GM23248 (cell line): Measurements from ENCODE around the gene SNX13. TPM values are rescaled to one million over a fixed set of nuclear protein-coding genes. Genes with fewer than 3 reads are reported as not detected.

Experiments
- DNase-seq: peaks from one replicate; pipeline ENCODE4 v3.0.0-alpha.2; 2015
- H2AFZ ChIP-seq: fragments of 200-600 bp; sonication (generic); 2 replicates; pipeline ENCODE4 v1.6.1; 2016; ENCODE audit warnings: antibody characterized with exemption
- H3F3A ChIP-seq: fragments of 200-600 bp; sonication (generic); 2 replicates; pipeline ENCODE4 v1.6.1; 2016; ENCODE audit warnings: mild to moderate bottlenecking, antibody characterized with exemption, mixed run types; ENCODE audit not compliant: insufficient read depth
- H3K27ac ChIP-seq: fragments of 200-600 bp; sonication (generic); 2 replicates; pipeline ENCODE4 v1.5.1; 2016; ENCODE audit warnings: mild to moderate bottlenecking
- H3K27me3 ChIP-seq: fragments of 200-600 bp; sonication (generic); replicated peaks from 2 replicates; pipeline ENCODE4 v1.6.1; 2016; ENCODE audit warnings: mild to moderate bottlenecking; ENCODE audit not compliant: insufficient read depth
- H3K36me3 ChIP-seq: fragments of 200-600 bp; sonication (generic); 2 replicates; pipeline ENCODE4 v1.6.1; 2016; ENCODE audit warnings: low read depth, mild to moderate bottlenecking
- H3K4me1 ChIP-seq: fragments of 200-600 bp; sonication (generic); 2 replicates; pipeline ENCODE4 v1.6.1; 2016; ENCODE audit warnings: mild to moderate bottlenecking; ENCODE audit not compliant: insufficient read depth
- H3K4me2 ChIP-seq: fragments of 200-600 bp; sonication (generic); one replicate; pipeline ENCODE4 v1.6.1; 2016; ENCODE audit warnings: mild to moderate bottlenecking; ENCODE audit not compliant: unreplicated experiment
- H3K4me3 ChIP-seq: fragments of 200-600 bp; sonication (generic); 2 replicates; pipeline ENCODE4 v1.5.1; 2016; ENCODE audit warnings: mild to moderate bottlenecking
- H3K79me2 ChIP-seq: fragments of 200-600 bp; sonication (generic); 2 replicates; pipeline ENCODE4 v1.6.1; 2016; ENCODE audit warnings: mild to moderate bottlenecking; ENCODE audit not compliant: insufficient read depth
- H3K9ac ChIP-seq: fragments of 200-600 bp; sonication (generic); 2 replicates; pipeline ENCODE4 v1.6.1; 2016; ENCODE audit warnings: mild to moderate bottlenecking
- H3K9me2 ChIP-seq: fragments of 200-600 bp; sonication (generic); 2 replicates; pipeline ENCODE4 v1.6.1; 2016; ENCODE audit warnings: mixed run types, mild to moderate bottlenecking, moderate library complexity; ENCODE audit not compliant: insufficient read depth
- H3K9me3 ChIP-seq: fragments of 200-600 bp; sonication (generic); one replicate; pipeline ENCODE4 v1.6.1; 2017; ENCODE audit warnings: low read depth
- H4K20me1 ChIP-seq: fragments of 200-600 bp; sonication (generic); 2 replicates; pipeline ENCODE4 v1.6.0; 2016; ENCODE audit not compliant: insufficient read depth
- EZH2 ChIP-seq: fragments of 200-600 bp; sonication (generic); IDR thresholded peaks from 2 replicates; pipeline ENCODE4 v1.6.1; 2018; ENCODE audit warnings: antibody characterized with exemption, mild to moderate bottlenecking; ENCODE audit not compliant: insufficient read depth, poor library complexity, severe bottlenecking
- EZH2phosphoT487 ChIP-seq: fragments of 200-600 bp; sonication (generic); IDR thresholded peaks from 2 replicates; pipeline ENCODE4 v1.6.1; 2018; ENCODE audit warnings: antibody characterized with exemption, moderate library complexity, mild to moderate bottlenecking, low read depth; ENCODE audit not compliant: insufficient read depth
- WGBS, 2 experiments: methylation state at CpG; one replicate each; pipeline ENCODE4 v1.1.6; 2015 to 2017; ENCODE audit warnings: low lambda C conversion rate in 2 of 2, low coverage in 1 of 2; ENCODE audit errors: missing lambda C conversion rate in 2 of 2; 5-methylcytosine and 5-hydroxymethylcytosine counted together
- in situ Hi-C: fragments of 300-500 bp; cut with MboI; formaldehyde crosslinking; loops from 2 replicates; pipeline ENCODE4 v1.15.0; 2020
- polyA plus RNA-seq: library from polyadenylated mRNA; unstranded; fragments of >200 nt; fragmentation: Nextera tagmentation; extraction: Ambion mirVana; gene quantifications from 2 replicates; pipeline ENCODE4 v1.2.1, GENCODE V29; 2016
- total RNA-seq: library from RNA; depleted of rRNA; stranded (reverse); fragments of >200 nt; shearing (Covaris generic); gene quantifications from 2 replicates; pipeline ENCODE4 v1.2.3, GENCODE V29; 2014

SNX13 gene
- total and polyA plus RNA-seq, 2 experiments from 2014 or later: 21.8 to 34.2 TPM

DNA sequence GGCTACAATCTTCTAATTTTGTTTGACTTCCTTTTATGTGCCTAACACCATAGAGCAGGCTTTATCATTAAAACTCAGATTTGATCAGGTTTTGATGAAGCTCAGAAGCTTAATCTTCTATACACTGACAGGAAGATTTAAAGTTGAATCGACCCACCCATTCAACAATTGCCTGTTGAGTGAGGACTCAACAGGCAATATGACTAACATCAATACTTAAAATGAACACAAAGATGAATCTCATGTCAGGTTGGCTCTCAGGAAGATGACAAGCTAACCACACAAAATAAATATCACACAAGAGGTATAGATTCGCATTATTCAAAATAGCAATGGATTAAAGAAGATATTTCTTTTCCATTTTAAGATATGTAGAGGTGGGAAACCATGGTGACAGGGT lies 36.7 kb upstream of the SNX13 start:
- H3K36me3 ChIP-seq: no peaks in the 10 kb centered on the region
- H3K4me3 ChIP-seq: no peak overlapping the region
- H3K9me2 ChIP-seq: no peaks in the 10 kb centered on the region
- no peaks in the 10 kb centered on the region for H3K9me3 ChIP-seq
- no peak overlapping the region for H3K9ac ChIP-seq
- H3K27me3 ChIP-seq: no peaks in the 10 kb centered on the region
- no peaks in the 10 kb centered on the region for H3K4me1 ChIP-seq
- H3F3A ChIP-seq: no peaks in the 10 kb centered on the region
- H3K79me2 ChIP-seq: no peaks in the 10 kb centered on the region
- H3K27ac ChIP-seq: no peak overlapping the region
- no peak for DNase-seq
- TF ChIP-seq EZH2phosphoT487 (no peak), EZH2 (no peak)
- H4K20me1 ChIP-seq: no peaks in the 10 kb centered on the region
- in situ Hi-C loops: no loop called here
- WGBS, 2 experiments: 60 to 65% methylated on average over 2 of the region's 2 CpGs
- H3K4me2 ChIP-seq: no peak overlapping the region
- no peak overlapping the region for H2AFZ ChIP-seq

DNA sequence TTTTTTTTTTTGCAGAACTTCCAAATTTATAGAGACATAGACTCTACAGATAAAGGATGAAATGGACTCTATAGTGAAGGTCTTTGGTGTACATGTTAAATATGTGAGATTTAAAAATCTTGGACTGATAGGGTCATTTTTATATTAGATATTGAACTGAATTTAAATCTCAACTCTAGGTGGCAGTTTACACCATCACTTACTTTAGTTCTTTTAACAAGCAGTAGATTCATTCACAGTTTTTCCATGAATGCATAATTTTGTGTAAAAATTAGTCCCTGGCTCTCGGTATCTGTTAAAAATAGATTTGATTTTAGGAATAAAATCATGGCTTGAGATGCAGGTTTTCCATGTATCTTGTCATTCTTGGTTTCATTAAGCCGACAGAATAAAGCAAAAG lies 31.1 kb upstream of the SNX13 start:
- H3K9me2 ChIP-seq: no peaks in the 10 kb centered on the region
- H3K27me3 ChIP-seq: no peaks in the 10 kb centered on the region
- DNase-seq: peak; percentile 41
- H3K9ac ChIP-seq: no peak overlapping the region
- no peak overlapping the region for H3K27ac ChIP-seq
- H2AFZ ChIP-seq: peak overlapping the region; percentile 51
- TF ChIP-seq EZH2: no peak
- TF ChIP-seq EZH2phosphoT487: no peak
- no peaks in the 10 kb centered on the region for H4K20me1 ChIP-seq
- in situ Hi-C loops: loop anchor here (25.0 kb wide), 1 partner anchor 591 kb away; no protein-coding TSS in a partner anchor
- no peaks in the 10 kb centered on the region for H3K79me2 ChIP-seq
- no peak overlapping the region for H3K4me2 ChIP-seq
- no peaks in the 10 kb centered on the region for H3K36me3 ChIP-seq
- WGBS, 2 experiments: 4 to 10% methylated on average over 2 of the region's 2 CpGs
- no peak overlapping the region for H3K4me3 ChIP-seq
- no peaks in the 10 kb centered on the region for H3F3A ChIP-seq
- no peaks in the 10 kb centered on the region for H3K4me1 ChIP-seq
- H3K9me3 ChIP-seq: no peaks in the 10 kb centered on the region

DNA sequence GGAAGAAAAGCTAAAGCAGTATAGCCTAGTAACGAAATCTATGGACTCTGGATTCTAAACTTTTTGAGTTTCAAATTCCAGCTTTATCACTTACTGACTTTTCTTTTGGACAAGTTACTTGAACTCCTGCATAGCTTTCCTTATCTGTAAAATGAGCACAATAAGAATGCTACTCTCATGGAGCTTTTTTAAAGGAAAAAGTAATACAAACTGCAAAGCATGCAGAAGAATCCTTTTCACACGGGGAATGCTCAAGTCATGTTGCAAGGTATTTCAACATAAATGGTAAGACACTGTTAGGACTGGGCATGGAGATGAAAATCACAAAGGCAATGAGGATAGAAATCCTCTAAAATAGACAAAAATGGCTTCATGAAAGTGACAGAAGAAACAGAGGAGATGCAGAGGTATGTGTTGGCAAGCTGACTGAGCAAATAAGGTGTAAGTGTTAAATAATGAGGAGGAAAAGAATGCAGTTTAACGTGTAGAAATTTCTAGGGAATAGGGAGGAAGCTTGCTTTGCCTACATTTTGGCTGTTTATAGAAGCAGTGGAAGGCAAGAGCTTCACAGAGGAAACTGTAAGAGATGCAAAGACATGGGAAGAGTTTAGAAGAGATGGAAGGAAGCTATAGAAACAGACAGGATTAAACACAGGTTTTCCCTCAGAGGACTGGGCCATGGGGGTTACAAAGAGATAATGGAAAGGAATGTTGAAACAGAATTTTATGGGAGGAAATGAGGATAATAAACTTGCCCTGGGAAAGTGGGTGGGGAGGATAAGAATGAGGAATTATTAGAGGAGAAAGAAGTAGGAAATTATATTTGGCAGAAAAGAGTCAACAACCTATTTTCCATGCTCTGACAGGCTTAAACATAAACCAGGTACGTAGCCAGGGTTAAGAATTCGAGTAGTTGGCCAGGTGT lies 28.8 kb upstream of the SNX13 start:
- WGBS, 2 experiments: 63 to 64% methylated on average over 5 of the region's 5 CpGs
- H3K27me3 ChIP-seq: no peaks in the 10 kb centered on the region
- no peak overlapping the region for H3K4me3 ChIP-seq
- H2AFZ ChIP-seq: no peak overlapping the region
- in situ Hi-C loops: loop anchor here (10.0 to 25.0 kb wide), 2 partner anchors 356 to 593 kb away; no protein-coding TSS in a partner anchor
- no peaks in the 10 kb centered on the region for H3K9me3 ChIP-seq
- H3F3A ChIP-seq: no peaks in the 10 kb centered on the region
- H3K27ac ChIP-seq: no peak overlapping the region
- H3K4me2 ChIP-seq: no peak overlapping the region
- no peaks in the 10 kb centered on the region for H4K20me1 ChIP-seq
- no peaks in the 10 kb centered on the region for H3K4me1 ChIP-seq
- H3K79me2 ChIP-seq: no peaks in the 10 kb centered on the region
- TF ChIP-seq EZH2phosphoT487 (no peak), EZH2 (no peak)
- H3K9ac ChIP-seq: no peak overlapping the region
- H3K36me3 ChIP-seq: no peaks in the 10 kb centered on the region
- H3K9me2 ChIP-seq: no peaks in the 10 kb centered on the region
- no peak for DNase-seq

DNA sequence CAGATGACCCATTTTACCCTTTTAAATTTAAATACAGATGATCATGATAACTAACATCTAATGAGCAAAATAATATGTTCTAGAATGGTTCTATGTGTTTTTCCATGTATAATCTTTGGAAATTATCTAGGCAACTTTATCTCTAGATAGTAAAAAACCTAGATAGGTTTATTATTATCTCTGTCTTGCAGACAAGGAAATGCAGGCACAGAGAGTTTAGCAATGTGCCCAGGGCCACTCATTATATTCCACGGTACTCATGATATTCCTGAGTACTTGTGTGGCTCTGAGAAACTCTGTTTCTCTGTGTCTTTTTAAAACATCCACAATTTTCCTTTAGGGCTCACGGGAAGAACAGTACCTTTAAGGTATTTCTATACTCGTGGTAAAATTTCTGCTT lies 26.4 kb upstream of the SNX13 start:
- H3K4me1 ChIP-seq: no peaks in the 10 kb centered on the region
- H3K9ac ChIP-seq: no peak overlapping the region
- H4K20me1 ChIP-seq: no peaks in the 10 kb centered on the region
- H3K27ac ChIP-seq: no peak overlapping the region
- no peaks in the 10 kb centered on the region for H3F3A ChIP-seq
- DNase-seq: no peak
- no peaks in the 10 kb centered on the region for H3K36me3 ChIP-seq
- no peak for TF ChIP-seq EZH2
- TF ChIP-seq EZH2phosphoT487: no peak
- in situ Hi-C loops: loop anchor here (10.0 to 25.0 kb wide), 2 partner anchors 358 to 596 kb away; no protein-coding TSS in a partner anchor
- H3K4me3 ChIP-seq: no peak overlapping the region
- WGBS, 2 experiments: 75 to 84% methylated on average over 3 of the region's 3 CpGs
- no peaks in the 10 kb centered on the region for H3K27me3 ChIP-seq
- H3K4me2 ChIP-seq: no peak overlapping the region
- no peaks in the 10 kb centered on the region for H3K9me2 ChIP-seq
- H3K9me3 ChIP-seq: no peaks in the 10 kb centered on the region
- no peak overlapping the region for H2AFZ ChIP-seq
- no peaks in the 10 kb centered on the region for H3K79me2 ChIP-seq
